HAP-1 (cell line): ENCODE results near the gene KIF18B.
A peak's percentile ranks its signal among the peaks of the same experiment; 100 is the strongest.

Source experiments
- DNase-seq, 2 experiments: peaks; one replicate each; pipeline ENCODE4 v3.0.0-alpha.2; 2016 to 2020; ENCODE audit warnings: low spot score in 2 of 2
- H3K27me3 ChIP-seq: fragments of 250-450 bp; sonication (Bioruptor Pico); 2 replicates; pipeline ENCODE4 v1.5.1; 2020; ENCODE audit warnings: low read depth, mild to moderate bottlenecking, moderate library complexity
- H3K36me3 ChIP-seq: fragments of 250-450 bp; sonication (Bioruptor Pico); replicated peaks from 2 replicates; pipeline ENCODE4 v1.5.1; 2020; ENCODE audit warnings: mild to moderate bottlenecking
- H3K4me1 ChIP-seq: fragments of 250-450 bp; sonication (Bioruptor Pico); 2 replicates; pipeline ENCODE4 v1.5.1; 2020; ENCODE audit warnings: mild to moderate bottlenecking
- H3K4me3 ChIP-seq: fragments of 250-450 bp; sonication (Bioruptor Pico); 2 replicates; pipeline ENCODE4 v1.5.1; 2020; ENCODE audit warnings: mild to moderate bottlenecking, moderate library complexity
- H3K9me3 ChIP-seq: fragments of 250-450 bp; sonication (Bioruptor Pico); 2 replicates; pipeline ENCODE4 v1.5.1; 2020; ENCODE audit warnings: mild to moderate bottlenecking, moderate library complexity
- in situ Hi-C: fragments of 300-500 bp; cut with MboI; formaldehyde crosslinking; loops from 3 replicates; pipeline ENCODE4 v1.14.3; 2020; ENCODE audit warnings: low sequenced_read_pairs, inconsistent platforms, mixed read lengths

KIF18B gene

GRCh38 chr17:44914148-44914547 is 33.4 kb downstream of the KIF18B start:
- H3K36me3 ChIP-seq = no peaks in the 10 kb centered on the region
- no peaks in the 10 kb centered on the region for H3K9me3 ChIP-seq
- DNase-seq = no peak
- H3K4me3 ChIP-seq = no peak overlapping the region
- H3K4me1 ChIP-seq = no peaks in the 10 kb centered on the region
- H3K27me3 ChIP-seq = peaks cover 10% of the 10 kb centered on the region
- in situ Hi-C loops = loop anchor here (5.0 kb wide), 1 partner anchor 113 kb away; no protein-coding TSS in a partner anchor

DNA sequence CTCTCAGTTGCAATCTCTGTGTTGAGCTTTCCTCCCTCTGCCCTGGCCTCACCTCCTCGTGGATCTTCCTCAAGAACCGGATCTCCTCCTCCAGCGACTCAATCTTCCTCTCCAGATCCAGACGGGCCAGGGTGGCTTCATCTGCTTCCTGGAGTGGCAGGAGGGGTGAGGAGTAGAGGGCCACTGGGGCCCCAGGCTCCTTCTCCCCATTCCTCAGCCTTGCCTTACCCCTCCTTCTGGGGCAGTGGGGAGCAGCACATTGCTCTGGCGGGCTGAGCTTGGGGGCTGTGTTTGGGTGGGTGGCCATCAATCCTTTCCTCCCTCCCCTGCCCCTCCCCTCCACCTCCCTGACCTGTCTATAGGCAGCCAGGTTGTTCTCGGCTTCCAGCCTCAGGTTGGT is 33.9 kb downstream of the KIF18B start:
- in situ Hi-C loops = loop anchor here (5.0 kb wide), 1 partner anchor 114 kb away; no protein-coding TSS in a partner anchor
- Histone ChIP-seq H3K36me3 (no peaks in the 10 kb centered on the region), H3K9me3 (no peaks in the 10 kb centered on the region), H3K4me1 (no peaks in the 10 kb centered on the region), H3K27me3 (peaks cover 10% of the 10 kb centered on the region), H3K4me3 (no peak overlapping the region)
- no peak for DNase-seq

DNA sequence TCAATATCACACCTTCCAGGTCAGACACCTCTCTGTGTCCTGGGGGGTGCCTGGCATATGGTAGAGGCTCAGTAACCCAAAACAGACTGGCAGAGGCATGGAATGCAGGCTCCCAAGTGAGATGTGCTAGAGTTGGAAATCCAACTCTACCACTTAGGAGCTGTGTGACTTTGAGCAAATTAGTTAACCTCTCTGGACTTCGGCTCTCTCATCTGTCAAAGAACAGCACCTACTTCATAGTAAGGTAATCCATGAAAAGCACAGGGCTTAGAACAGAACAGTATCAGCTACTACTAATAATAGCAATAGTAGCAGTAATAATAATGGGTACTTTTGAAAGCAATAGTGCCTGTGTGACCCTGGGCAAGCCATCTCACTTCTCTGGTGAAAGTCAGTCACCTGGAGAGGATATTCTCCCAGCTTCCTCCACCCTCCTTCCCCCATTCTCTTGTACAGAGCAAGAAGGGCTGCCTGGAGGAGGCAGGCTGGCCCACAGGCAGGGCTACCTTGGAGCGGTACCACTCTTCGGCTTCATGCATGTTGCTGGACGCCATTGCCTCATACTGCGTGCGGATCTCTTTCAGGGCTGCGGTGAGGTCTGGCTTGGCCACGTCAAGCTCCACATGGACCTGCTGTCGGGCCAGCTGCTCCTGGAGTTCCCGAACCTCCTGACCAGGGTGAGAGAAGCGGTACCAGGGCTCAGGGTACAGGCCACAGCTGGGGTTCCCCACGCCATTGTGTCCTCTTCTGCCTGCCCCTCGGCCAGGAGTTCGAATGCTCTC is 34.6 kb downstream of the KIF18B start:
- Histone ChIP-seq H3K9me3 (no peaks in the 10 kb centered on the region), H3K4me1 (no peaks in the 10 kb centered on the region), H3K36me3 (no peaks in the 10 kb centered on the region), H3K4me3 (no peak overlapping the region), H3K27me3 (peaks cover 10% of the 10 kb centered on the region)
- DNase-seq = no peak
- in situ Hi-C loops = loop anchor here (5.0 kb wide), 1 partner anchor 114 kb away; no protein-coding TSS in a partner anchor

DNA sequence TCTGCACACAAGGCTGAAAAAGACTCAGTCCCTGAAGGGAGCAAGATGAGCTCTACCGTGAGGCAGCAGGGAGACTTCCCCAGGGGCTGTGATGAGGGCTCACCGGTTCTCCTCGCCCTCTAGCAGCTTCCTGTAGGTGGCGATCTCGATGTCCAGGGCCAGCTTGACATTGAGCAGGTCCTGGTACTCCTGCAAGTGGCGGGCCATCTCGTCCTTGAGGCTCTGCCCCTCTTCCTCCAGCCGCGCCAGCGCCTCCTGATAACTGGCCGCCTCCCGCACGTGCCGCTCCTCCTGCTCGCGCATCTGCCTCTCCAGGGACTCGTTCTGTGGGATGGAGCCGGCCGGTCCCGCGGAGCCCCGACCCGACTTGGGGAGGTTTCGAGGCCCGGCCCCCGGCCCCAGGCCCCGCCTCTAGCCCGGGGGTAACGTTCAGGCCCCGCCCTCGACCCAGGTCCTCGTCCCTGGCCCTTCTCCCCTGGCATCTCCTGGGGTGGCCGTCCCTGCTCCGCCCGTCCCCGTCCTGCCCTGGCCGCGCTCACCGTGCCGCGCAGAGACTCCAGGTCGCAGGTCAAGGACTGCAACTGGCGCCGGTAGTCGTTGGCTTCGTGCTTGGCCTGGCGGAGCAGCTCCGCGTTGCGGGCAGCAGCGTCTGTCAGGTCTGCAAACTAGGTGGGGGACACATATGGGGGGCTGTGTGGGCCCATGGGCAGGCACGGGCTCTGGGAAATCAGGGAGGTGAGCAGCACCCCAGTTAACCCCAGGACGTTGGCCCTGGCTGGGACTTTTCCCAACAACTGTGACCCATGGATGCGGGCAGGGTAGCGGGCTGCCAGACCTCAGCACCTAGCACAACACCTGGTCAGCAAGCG is 36.2 kb downstream of the KIF18B start:
- Histone ChIP-seq H3K4me3 (peak overlapping the region; percentile 10; the same call in 1 of the 2 replicates), H3K4me1 (no peaks in the 10 kb centered on the region), H3K9me3 (no peaks in the 10 kb centered on the region), H3K27me3 (peaks cover 10% of the 10 kb centered on the region), H3K36me3 (no peaks in the 10 kb centered on the region)
- peak; percentile 60 to 84 for DNase-seq
- in situ Hi-C loops = loop anchor here (5.0 kb wide), 1 partner anchor 116 kb away; no protein-coding TSS in a partner anchor

GRCh38 chr17:44910231-44911106 is 37.1 kb downstream of the KIF18B start:
- no peaks in the 10 kb centered on the region for H3K36me3 ChIP-seq
- DNase-seq = no peak
- H3K4me3 ChIP-seq = no peak overlapping the region
- H3K4me1 ChIP-seq = no peaks in the 10 kb centered on the region
- H3K27me3 ChIP-seq = peaks cover 10% of the 10 kb centered on the region
- no peaks in the 10 kb centered on the region for H3K9me3 ChIP-seq
- in situ Hi-C loops = loop anchor here (5.0 kb wide), 1 partner anchor 117 kb away; no protein-coding TSS in a partner anchor

DNA sequence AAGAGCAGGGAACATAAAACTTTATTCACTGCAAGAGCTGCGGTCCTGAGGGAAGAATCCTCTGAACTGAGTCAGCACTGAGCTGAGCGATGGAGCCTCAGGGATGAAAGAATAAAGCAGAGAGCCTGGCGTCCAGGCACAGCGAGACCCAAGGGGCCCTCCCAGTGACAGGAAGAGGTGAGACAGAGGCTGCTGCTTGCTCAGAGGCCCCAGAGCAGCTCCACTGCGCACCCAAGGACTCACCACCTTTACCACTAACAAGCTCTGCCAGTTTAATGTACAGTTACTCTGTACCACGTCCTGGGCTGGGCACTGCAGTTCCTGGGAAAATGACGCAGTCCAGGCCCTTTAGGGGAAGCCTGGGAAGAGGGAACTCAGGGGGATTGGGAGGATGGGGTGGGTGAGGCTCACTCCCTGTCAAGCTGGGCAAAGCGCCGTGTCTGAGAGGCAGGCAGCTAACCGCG is 37.9 kb downstream of the KIF18B start:
- in situ Hi-C loops = loop anchor here (5.0 kb wide), 1 partner anchor 118 kb away; no protein-coding TSS in a partner anchor
- no peak overlapping the region for H3K4me3 ChIP-seq
- DNase-seq = no peak
- H3K9me3 ChIP-seq = no peaks in the 10 kb centered on the region
- peaks cover 10% of the 10 kb centered on the region for H3K27me3 ChIP-seq
- H3K36me3 ChIP-seq = no peaks in the 10 kb centered on the region
- no peaks in the 10 kb centered on the region for H3K4me1 ChIP-seq

GRCh38 chr17:44908761-44909326 is 38.7 kb downstream of the KIF18B start:
- Histone ChIP-seq H3K4me1 (no peaks in the 10 kb centered on the region), H3K9me3 (no peaks in the 10 kb centered on the region), H3K36me3 (no peaks in the 10 kb centered on the region), H3K27me3 (peaks cover 10% of the 10 kb centered on the region), H3K4me3 (no peak overlapping the region)
- DNase-seq = no peak
- in situ Hi-C loops = no loop called here

- Histone ChIP-seq H3K27me3 (peaks cover 2% of the 10 kb centered on the region; the same call in 1 of the 2 replicates), H3K9me3 (no peaks in the 10 kb centered on the region), H3K36me3 (no peaks in the 10 kb centered on the region), H3K4me1 (no peaks in the 10 kb centered on the region), H3K4me3 (no peak overlapping the region)
- in situ Hi-C loops = no loop called here
- DNase-seq = no peak
These were observed 39.7 kb downstream of the KIF18B start for GRCh38 chr17:44907729-44908470.

GRCh38 chr17:44906763-44907728 is 40.5 kb downstream of the KIF18B start:
- in situ Hi-C loops = no loop called here
- H3K36me3 ChIP-seq = no peaks in the 10 kb centered on the region
- H3K9me3 ChIP-seq = no peaks in the 10 kb centered on the region
- DNase-seq = no peak
- H3K4me3 ChIP-seq = no peak overlapping the region
- H3K27me3 ChIP-seq = no peaks in the 10 kb centered on the region
- no peaks in the 10 kb centered on the region for H3K4me1 ChIP-seq

DNA sequence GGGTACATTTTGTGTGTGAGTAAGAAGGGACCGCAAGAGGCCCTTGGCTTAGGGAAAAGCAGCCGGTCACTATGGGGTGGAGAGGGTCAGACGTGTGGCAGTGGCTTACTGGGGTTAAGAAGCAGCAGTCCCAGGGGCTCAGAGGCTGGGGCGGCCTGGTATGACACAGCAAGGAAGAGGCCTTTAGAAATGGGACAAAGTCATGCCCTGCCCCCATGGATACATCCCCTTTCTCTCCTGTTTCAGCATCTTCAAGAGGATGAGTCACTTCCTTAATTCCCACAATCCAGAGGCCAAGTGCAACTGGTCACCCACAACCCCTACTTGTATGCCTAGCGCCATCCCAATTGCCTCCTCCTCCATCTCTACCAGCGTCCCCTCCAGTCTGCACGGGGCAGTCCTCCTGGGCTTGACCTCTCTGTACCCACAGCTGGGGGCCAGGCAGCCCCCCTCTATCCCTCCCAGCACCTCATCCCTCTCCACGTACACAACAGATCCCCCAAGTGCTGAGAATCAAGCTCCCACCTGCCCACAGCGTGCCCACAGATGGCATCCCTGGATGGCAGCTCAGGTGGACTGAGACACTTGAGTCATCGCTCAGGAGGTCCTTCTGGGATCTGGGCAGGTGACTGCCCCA is 41.4 kb downstream of the KIF18B start:
- H3K9me3 ChIP-seq = no peaks in the 10 kb centered on the region
- no peaks in the 10 kb centered on the region for H3K27me3 ChIP-seq
- no peaks in the 10 kb centered on the region for H3K4me1 ChIP-seq
- no peak overlapping the region for H3K4me3 ChIP-seq
- DNase-seq = no peak
- in situ Hi-C loops = no loop called here
- H3K36me3 ChIP-seq = no peaks in the 10 kb centered on the region
